Duodenal mucosa (tissue), 2 donors: ENCODE measurements around the gene AHCYL1.

Source experiments
- H3K27ac ChIP-seq: one replicate; pipeline ENCODE4 v1.7.0; 2013; ENCODE audit warnings: low read depth, low read length
- H3K27me3 ChIP-seq, 2 donors: one replicate each; pipeline ENCODE4 v1.7.0; 2013; ENCODE audit warnings: low read length in 2 of 2, control low read depth in 1 of 2; ENCODE audit not compliant: insufficient read depth in 2 of 2, control insufficient read depth in 1 of 2
- H3K36me3 ChIP-seq, 2 donors: one replicate each; pipeline ENCODE4 v1.7.0; 2013; ENCODE audit warnings: low read length in 2 of 2, control low read depth in 1 of 2; ENCODE audit not compliant: insufficient read depth in 2 of 2, control insufficient read depth in 1 of 2
- H3K4me1 ChIP-seq, 2 donors: one replicate each; pipeline ENCODE4 v1.7.0; 2013; ENCODE audit warnings: low read length in 2 of 2, control low read depth in 1 of 2; ENCODE audit not compliant: insufficient read depth in 2 of 2, control insufficient read depth in 1 of 2
- H3K4me3 ChIP-seq, 2 donors: one replicate each; pipeline ENCODE4 v1.7.0; 2013; ENCODE audit warnings: low read length in 2 of 2, low read depth in 1 of 2
- H3K9ac ChIP-seq, 2 donors: one replicate each; pipeline ENCODE4 v1.7.0; 2013; ENCODE audit warnings: low read length in 2 of 2, low read depth in 1 of 2
- H3K9me3 ChIP-seq, 2 donors: one replicate each; pipeline ENCODE4 v1.7.0; 2013; ENCODE audit warnings: low read length in 2 of 2, control low read depth in 1 of 2; ENCODE audit not compliant: control insufficient read depth in 1 of 2

AHCYL1 gene

GRCh38 chr1:109974191-109974590, 10.4 kb upstream of the AHCYL1 start:
- no peak overlapping the region for H3K4me3 ChIP-seq
- no peak overlapping the region for H3K9ac ChIP-seq
- H3K36me3 ChIP-seq, result no peaks in the 10 kb centered on the region
- peaks cover 0 to 1% of the 10 kb centered on the region in 2 donors for H3K4me1 ChIP-seq
- no peaks in the 10 kb centered on the region for H3K27me3 ChIP-seq
- H3K9me3 ChIP-seq, result no peaks in the 10 kb centered on the region
- H3K27ac ChIP-seq, result no peak overlapping the region

GRCh38 chr1:109975718-109976117, 8.8 kb upstream of the AHCYL1 start:
- H3K4me3 ChIP-seq, result no peak overlapping the region
- H3K27ac ChIP-seq, result no peak overlapping the region
- H3K9me3 ChIP-seq, result no peaks in the 10 kb centered on the region
- no peaks in the 10 kb centered on the region for H3K36me3 ChIP-seq
- no peak overlapping the region for H3K9ac ChIP-seq
- no peaks in the 10 kb centered on the region for H3K27me3 ChIP-seq
- peaks cover 6 to 15% of the 10 kb centered on the region in 2 donors for H3K4me1 ChIP-seq

- Histone ChIP-seq H3K9ac (no peak overlapping the region), H3K27ac (no peak overlapping the region), H3K27me3 (no peaks in the 10 kb centered on the region), H3K36me3 (no peaks in the 10 kb centered on the region), H3K4me3 (no peak overlapping the region), H3K4me1 (peaks cover 6 to 18% of the 10 kb centered on the region in 2 donors), H3K9me3 (no peaks in the 10 kb centered on the region)
These were observed 7.8 kb upstream of the AHCYL1 start for GRCh38 chr1:109976762-109977161.

GRCh38 chr1:109977225-109977624, 7.3 kb upstream of the AHCYL1 start:
- no peaks in the 10 kb centered on the region for H3K27me3 ChIP-seq
- H3K4me3 ChIP-seq, result no peak overlapping the region
- no peak overlapping the region for H3K27ac ChIP-seq
- peaks cover 6 to 18% of the 10 kb centered on the region in 2 donors for H3K4me1 ChIP-seq
- H3K9ac ChIP-seq, result no peak overlapping the region
- no peaks in the 10 kb centered on the region for H3K9me3 ChIP-seq
- H3K36me3 ChIP-seq, result no peaks in the 10 kb centered on the region

- Histone ChIP-seq H3K36me3 (no peaks in the 10 kb centered on the region), H3K27me3 (no peaks in the 10 kb centered on the region), H3K4me3 (no peak overlapping the region), H3K27ac (no peak overlapping the region), H3K4me1 (peaks cover 6 to 18% of the 10 kb centered on the region in 2 donors), H3K9ac (no peak overlapping the region), H3K9me3 (no peaks in the 10 kb centered on the region)
These were observed 6.7 kb upstream of the AHCYL1 start for GRCh38 chr1:109977657-109978378.

- H3K9me3 ChIP-seq, result no peaks in the 10 kb centered on the region
- no peaks in the 10 kb centered on the region for H3K36me3 ChIP-seq
- H3K27ac ChIP-seq, result no peak overlapping the region
- no peak overlapping the region for H3K4me3 ChIP-seq
- H3K9ac ChIP-seq, result no peak overlapping the region
- no peaks in the 10 kb centered on the region for H3K27me3 ChIP-seq
- peaks cover 7 to 22% of the 10 kb centered on the region in 2 donors for H3K4me1 ChIP-seq
These were observed 5.6 kb upstream of the AHCYL1 start for GRCh38 chr1:109978761-109979488.

GRCh38 chr1:109979489-109980091, 5.0 kb upstream of the AHCYL1 start:
- Histone ChIP-seq H3K9me3 (no peaks in the 10 kb centered on the region), H3K4me1 (peaks cover 9 to 26% of the 10 kb centered on the region in 2 donors), H3K36me3 (no peaks in the 10 kb centered on the region), H3K9ac (no peak overlapping the region), H3K27me3 (no peaks in the 10 kb centered on the region), H3K4me3 (no peak overlapping the region), H3K27ac (no peak overlapping the region)

- no peak overlapping the region for H3K27ac ChIP-seq
- H3K9me3 ChIP-seq, result no peaks in the 10 kb centered on the region
- no peak overlapping the region for H3K4me3 ChIP-seq
- H3K36me3 ChIP-seq, result no peaks in the 10 kb centered on the region
- no peaks in the 10 kb centered on the region for H3K27me3 ChIP-seq
- H3K4me1 ChIP-seq, result peaks cover 9 to 27% of the 10 kb centered on the region in 2 donors
- H3K9ac ChIP-seq, result no peak overlapping the region
These were observed 4.1 kb upstream of the AHCYL1 start for GRCh38 chr1:109980324-109981003.

GRCh38 chr1:109981004-109981335, 3.6 kb upstream of the AHCYL1 start:
- Histone ChIP-seq H3K36me3 (no peaks in the 10 kb centered on the region), H3K9me3 (no peaks in the 10 kb centered on the region), H3K4me3 (no peak overlapping the region), H3K27ac (no peak overlapping the region), H3K4me1 (peaks cover 14 to 32% of the 10 kb centered on the region in 2 donors), H3K9ac (no peak overlapping the region), H3K27me3 (no peaks in the 10 kb centered on the region)
